ENCODE measurements around the gene ZNF618.

Gene ZNF618

DNA sequence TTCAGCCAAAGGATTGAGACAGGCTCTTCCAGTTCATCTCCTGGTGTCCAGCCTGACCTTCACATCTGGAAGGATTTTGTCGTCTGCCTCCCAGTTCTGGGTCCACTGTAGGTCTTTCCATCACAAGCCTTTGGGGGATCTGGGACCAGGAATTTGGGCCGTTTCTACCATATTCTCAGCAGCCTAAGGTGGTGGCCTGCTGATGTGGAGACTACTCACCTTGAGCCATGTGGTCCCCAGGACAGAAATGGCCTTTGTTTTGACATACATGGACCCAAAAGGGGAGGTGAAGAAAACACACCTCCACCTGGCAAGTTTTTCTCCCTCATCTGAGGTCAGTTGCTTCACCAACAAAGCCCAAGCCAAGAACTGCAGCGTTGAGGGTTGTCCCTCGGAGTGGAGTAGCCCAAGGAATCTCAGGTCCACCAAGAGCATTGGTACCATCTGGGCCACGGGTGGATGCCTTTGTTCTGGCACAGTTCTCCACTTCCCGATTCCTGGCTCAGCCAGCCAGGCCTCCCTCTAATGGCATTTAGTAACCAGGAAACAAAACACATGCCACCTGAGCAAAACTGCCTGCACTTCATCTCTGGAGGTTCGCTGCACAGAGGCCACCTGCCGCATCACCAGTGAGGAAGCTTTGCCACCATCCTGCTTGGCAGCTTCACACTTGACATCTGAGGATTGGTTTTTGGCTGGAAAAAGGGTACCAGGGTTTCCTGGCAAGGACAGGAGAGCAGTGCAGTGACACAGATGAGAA is 177.3 kb downstream of the ZNF618 start:
- TF ChIP-seq, protein P1, sequence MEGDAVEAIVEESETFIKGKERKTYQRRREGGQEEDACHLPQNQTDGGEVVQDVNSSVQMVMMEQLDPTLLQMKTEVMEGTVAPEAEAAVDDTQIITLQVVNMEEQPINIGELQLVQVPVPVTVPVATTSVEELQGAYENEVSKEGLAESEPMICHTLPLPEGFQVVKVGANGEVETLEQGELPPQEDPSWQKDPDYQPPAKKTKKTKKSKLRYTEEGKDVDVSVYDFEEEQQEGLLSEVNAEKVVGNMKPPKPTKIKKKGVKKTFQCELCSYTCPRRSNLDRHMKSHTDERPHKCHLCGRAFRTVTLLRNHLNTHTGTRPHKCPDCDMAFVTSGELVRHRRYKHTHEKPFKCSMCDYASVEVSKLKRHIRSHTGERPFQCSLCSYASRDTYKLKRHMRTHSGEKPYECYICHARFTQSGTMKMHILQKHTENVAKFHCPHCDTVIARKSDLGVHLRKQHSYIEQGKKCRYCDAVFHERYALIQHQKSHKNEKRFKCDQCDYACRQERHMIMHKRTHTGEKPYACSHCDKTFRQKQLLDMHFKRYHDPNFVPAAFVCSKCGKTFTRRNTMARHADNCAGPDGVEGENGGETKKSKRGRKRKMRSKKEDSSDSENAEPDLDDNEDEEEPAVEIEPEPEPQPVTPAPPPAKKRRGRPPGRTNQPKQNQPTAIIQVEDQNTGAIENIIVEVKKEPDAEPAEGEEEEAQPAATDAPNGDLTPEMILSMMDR (IDR thresholded peaks at IDR 0.05; ENCODE audit: low read depth, low read length, missing control alignments) = no peak
- no peak for DNase-seq (ENCODE audit: low read depth)

DNA sequence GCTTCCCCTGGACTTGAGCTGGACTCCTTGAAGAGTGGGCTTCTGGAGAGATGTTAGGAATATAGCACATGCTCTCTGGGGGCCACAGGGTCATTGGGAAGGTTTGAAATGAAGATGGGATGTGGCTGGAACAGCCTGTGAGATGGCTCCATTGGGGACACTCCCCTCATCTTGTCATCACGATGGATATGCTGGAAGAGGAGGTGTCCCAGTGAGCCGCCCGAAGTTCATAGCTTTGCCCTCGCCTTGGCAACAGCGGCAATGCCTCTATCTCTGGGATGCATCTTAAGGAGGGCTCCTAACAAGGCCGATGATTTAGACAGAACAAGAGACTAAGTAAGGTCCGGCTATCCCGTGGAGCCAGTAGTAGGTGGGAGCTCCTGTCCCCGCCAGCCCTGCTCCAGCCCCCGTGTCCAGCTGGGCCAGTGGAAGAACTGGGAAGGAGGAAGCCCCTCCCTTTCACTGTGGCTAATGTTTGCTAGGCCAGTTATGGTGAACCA is 178.1 kb downstream of the ZNF618 start:
- no peak for DNase-seq (ENCODE audit: low read depth)
- TF ChIP-seq, protein P1 (IDR thresholded peaks at IDR 0.05; ENCODE audit: low read depth, low read length, missing control alignments) = no peak
- no peak overlapping the region for H3K4me3 ChIP-seq (ENCODE audit: low read depth, low read length)

More for the DNA sequence above, 177.3 kb downstream of the ZNF618 start:
- no peak overlapping the region for H3K4me3 ChIP-seq (ENCODE audit: low read depth, low read length)

DNA sequence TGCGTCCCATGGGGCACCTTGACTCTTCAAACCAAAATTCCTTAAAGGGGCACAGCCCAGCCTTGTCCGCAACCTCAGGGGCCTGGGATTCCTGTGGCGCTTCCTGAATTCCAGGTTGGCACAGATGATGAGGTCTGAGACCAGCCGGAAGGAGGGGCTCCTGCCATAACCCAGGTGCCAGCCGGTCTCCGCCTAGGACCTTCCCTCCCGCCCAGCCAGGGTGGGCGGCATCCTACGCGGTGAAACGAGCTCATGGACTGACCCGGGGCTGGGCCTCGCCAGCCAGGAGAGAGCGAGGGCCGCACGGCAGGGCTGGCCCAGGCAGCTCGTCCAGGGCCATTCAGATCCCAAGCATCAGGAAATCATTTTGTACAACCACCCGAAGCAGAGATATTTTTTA is 179.0 kb downstream of the ZNF618 start:
- no peak for DNase-seq (ENCODE audit: low read depth)
- TF ChIP-seq, protein P1 (IDR thresholded peaks at IDR 0.05; ENCODE audit: low read depth, low read length, missing control alignments) = no peak
- H3K4me3 ChIP-seq (ENCODE audit: low read depth, low read length) = no peak overlapping the region

DNA sequence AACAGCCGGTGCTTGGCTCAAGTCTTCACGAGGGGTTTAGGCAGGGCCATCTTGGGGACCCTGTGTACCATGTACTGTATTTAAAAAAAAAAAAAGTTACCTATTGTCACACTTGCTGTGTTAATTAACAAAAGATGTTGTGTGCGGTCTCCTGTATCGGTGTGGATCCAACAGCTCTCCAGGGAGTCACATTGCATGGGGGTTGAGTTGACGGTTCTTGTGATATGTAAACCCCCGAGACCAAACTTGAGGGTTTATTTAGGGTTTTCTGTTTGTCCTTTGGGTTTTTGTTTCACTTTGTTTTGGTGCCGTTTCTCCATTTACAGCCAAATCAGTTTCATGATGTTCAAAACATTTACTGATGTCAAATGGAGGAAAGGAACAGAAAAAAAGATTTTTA is 179.8 kb downstream of the ZNF618 start:
- TF ChIP-seq, protein P1 (IDR thresholded peaks at IDR 0.05; ENCODE audit: low read depth, low read length, missing control alignments) = no peak
- no peak overlapping the region for H3K4me3 ChIP-seq (ENCODE audit: low read depth, low read length)
- no peak for DNase-seq (ENCODE audit: low read depth)

DNA sequence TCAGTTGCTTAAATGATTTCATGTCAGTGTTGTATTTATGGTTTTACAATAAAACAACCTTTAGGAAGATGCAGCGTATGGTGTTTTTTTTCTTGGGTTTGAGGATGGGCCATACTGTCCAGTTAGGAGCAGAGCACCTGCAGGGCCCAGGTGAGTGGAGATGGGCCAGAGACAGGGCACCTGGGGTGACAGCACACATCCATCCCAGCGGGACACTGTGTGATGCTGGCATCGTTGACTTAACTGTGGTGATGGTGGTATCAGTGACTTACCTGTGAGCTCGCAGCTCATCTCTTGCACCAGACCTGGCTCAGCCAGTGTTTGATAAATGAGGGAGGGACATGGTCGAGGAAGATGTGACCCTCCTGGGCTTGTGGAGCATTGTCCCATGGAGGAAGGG is 180.4 kb downstream of the ZNF618 start:
- no peak for DNase-seq (ENCODE audit: low read depth)
- no peak overlapping the region for H3K4me3 ChIP-seq (ENCODE audit: low read depth, low read length)
- TF ChIP-seq, protein P1 (IDR thresholded peaks at IDR 0.05; ENCODE audit: low read depth, low read length, missing control alignments) = no peak

DNA sequence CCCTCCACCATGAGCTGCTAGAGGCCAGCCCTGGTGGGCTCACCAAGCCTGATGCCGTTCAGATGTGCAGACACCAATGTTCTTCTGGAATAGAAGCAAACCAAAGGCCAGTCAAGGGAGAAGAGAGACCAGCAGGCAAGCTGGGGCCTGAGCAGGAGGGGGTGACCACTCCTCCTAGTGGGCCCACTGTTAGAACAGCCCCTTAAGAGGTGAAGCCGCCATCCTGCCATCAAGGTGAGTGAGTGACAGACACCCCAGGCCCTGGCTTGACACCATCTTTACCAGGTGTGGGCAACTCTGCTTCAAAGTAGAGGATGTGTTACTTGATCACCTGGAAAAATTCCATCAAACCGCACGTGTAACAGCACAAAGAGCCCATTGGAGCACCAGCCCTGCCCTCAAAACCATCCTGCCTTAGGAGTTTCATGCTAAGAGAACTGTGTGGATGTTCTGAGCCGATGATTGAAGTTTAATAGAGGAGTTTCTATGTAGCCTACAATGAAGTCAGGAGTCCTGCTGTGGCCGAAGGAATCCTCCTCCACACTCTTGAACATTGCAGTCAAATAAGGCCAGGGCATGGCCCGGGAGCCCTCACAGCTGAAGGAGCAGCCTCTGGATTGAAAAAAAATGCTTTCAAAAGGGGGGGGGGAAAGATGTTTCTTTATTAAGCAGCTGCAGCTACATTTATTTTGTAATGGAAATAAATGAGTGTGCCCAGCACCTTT is 181.2 kb downstream of the ZNF618 start:
- TF ChIP-seq, protein P1 (IDR thresholded peaks at IDR 0.05; ENCODE audit: low read depth, low read length, missing control alignments) = no peak
- DNase-seq (ENCODE audit: low read depth) = no peak

More for the DNA sequence above, 181.2 kb downstream of the ZNF618 start:
- no peak overlapping the region for H3K4me3 ChIP-seq (ENCODE audit: low read depth, low read length)

All from GM12864 (cell line).